Fibroblast of villous mesenchyme (primary cell): ENCODE data around the gene TSPAN33. TPM values are rescaled to one million over a fixed set of nuclear protein-coding genes. Genes with fewer than 3 reads are reported as not detected.
"Not testable (repeated sequence)": the region's sequence is repeated elsewhere in the genome, so short reads cannot be mapped to it uniquely, and the experiment has no call there.

ENCODE experiments used
- DNase-seq: peaks from one replicate; pipeline ENCODE4 v3.0.0-alpha.2; 2010; ENCODE audit warnings: low read depth
- H3K4me3 ChIP-seq: 2 replicates; pipeline ENCODE4 v1.5.1; 2011; ENCODE audit warnings: low read depth, mild to moderate bottlenecking, low read length
- small RNA-seq: library from RNA; depleted of rRNA; stranded (forward); fragments of <200 nt; gene quantifications from one replicate; pipeline ENCODE3, GENCODE V24; 2012
- total RNA-seq: library from RNA; depleted of rRNA; stranded (reverse); fragments of >200 nt; gene quantifications from 2 replicates; pipeline ENCODE4 v1.2.3, GENCODE V29; 2012
- TF ChIP-seq, protein P1 (sequence below): IDR thresholded peaks from 2 replicates; pipeline ENCODE4 v1.5.1; 2012; ENCODE audit warnings: low read depth, mild to moderate bottlenecking, low read length; ENCODE audit not compliant: insufficient read depth

Gene TSPAN33
- total RNA-seq, 1 donor, result 0.43 TPM

DNA sequence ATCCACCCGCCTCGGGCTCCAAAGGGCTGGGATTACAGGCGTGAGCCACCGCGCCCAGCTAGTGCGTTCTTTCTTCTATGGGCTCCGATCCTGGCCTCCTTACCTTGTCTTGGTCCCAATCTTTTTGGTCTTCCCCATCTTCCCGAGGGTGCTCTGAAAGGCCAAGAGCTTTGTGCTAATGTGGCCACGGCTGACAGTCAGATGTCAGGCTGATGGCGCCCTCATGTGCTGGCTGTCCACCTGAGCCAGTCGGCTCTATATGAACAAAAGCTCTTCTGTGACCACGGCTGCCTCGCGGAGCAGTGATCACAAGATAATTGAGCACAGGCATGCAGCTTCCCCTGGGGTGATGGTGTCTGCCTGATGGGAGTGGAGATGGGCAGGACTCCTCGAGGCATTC, 69.3 kb downstream of the TSPAN33 start:
- TF ChIP-seq, protein P1, sequence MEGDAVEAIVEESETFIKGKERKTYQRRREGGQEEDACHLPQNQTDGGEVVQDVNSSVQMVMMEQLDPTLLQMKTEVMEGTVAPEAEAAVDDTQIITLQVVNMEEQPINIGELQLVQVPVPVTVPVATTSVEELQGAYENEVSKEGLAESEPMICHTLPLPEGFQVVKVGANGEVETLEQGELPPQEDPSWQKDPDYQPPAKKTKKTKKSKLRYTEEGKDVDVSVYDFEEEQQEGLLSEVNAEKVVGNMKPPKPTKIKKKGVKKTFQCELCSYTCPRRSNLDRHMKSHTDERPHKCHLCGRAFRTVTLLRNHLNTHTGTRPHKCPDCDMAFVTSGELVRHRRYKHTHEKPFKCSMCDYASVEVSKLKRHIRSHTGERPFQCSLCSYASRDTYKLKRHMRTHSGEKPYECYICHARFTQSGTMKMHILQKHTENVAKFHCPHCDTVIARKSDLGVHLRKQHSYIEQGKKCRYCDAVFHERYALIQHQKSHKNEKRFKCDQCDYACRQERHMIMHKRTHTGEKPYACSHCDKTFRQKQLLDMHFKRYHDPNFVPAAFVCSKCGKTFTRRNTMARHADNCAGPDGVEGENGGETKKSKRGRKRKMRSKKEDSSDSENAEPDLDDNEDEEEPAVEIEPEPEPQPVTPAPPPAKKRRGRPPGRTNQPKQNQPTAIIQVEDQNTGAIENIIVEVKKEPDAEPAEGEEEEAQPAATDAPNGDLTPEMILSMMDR, result no peak
- DNase-seq, result no peak
- no peak overlapping the region for H3K4me3 ChIP-seq

DNA sequence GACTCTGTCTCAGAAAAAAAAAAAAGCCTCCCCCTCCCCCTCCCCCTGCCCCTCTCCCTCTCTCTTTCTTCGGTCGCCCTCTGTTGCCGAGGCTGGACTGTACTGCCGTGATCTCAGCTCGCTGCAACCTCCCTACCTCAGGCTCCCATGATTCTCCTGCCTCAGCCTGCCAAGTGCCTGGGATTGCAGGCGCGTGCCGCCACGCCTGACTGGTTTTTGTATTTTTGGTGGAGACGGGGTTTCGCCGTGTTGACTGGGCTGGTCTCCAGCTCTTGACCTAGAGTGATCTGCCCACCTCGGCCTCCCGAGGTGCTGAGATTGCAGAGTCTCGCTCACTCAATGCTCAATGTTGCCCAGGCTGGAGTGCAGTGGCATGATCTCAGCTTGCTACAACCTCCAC, 71.2 kb downstream of the TSPAN33 start:
- H3K4me3 ChIP-seq, DNase-seq: not testable (repeated sequence)

DNA sequence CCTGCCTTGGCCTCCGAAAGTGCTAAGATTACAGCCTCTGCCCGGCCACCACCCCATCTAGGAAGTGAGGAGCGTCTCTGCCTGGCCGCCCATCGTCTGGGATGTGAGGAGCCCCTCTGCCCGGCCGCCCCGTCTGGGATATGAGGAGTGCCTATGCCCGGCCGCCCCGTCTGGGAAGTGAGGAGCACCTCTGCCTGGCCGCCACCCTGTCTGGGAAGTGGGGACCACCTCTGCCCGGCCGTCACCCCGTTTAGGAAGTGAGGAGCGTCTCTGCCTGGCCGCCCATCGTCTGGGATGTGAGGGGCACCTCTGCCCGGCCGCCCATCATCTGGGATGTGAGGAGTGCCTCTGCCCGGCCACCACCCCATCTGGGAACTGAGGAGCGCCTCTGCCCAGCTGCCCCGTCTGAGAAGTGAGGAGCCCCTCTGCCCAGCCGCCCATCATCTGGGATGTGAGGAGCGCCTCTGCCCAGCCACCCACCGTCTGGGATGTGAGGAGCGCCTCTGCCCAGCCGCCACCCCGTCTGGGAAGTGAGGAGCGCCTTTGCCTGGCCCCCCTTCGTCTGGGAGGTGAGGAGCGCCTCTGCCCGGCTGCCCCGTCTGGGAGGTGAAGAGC, 71.7 kb downstream of the TSPAN33 start:
- DNase-seq, H3K4me3 ChIP-seq: not testable (repeated sequence)

DNA sequence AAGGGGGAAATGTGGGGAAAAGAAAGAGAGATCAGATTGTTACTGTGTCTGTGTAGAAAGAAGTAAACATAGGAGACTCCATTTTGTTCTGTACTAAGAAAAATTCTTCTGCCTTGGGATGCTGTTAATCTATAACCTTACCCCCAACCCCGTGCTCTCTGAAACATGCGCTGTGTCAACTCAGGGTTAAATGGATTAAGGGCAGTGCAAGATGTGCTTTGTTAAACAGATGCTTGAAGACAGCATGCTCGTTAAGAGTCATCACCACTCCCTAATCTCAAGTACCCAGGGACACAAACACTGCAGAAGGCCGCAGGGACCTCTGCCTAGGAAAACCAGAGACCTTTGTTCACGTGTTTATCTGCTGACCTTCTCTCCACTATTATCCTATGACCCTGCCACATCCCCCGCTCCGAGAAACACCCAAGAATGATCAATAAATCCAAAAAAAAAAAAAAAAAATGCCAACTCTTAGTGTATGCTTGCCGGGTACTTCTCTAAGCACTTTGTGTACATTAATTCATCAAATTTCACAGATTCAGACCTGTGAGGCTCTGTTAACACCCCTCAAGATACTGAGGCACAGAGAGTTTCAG, 72.4 kb downstream of the TSPAN33 start:
- DNase-seq, result not testable (repeated sequence)

DNA sequence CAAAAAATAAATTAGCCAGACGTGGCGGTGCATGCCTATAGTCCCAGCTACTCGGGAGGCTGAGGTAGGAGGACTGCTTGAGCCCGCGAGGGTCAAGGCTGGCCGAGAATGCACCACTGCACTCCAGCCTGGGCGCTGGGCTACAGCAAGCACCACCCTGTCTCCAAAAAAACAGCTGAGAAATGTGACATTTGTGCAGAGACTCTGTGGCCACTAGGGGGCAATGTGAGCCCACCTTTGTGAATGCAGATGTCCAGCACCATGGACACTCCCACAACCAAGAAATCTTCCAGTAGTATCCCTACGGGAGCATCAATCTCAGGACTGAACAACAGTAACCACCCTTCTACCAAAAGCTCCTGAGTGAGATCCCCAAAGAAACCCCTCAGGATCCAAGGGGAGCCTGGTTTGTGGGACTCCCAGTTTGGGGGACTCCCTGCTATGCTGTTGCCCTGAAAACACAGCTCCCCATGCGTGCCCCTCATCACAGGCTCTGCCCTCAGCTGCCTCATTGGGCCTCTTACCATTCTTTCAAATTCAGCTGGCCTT, 74.1 kb downstream of the TSPAN33 start:
- H3K4me3 ChIP-seq, result no peak overlapping the region
- DNase-seq, result peak; percentile 79
- TF ChIP-seq, protein P1, result peak; percentile 90

More for the DNA sequence above, 72.4 kb downstream of the TSPAN33 start:
- H3K4me3 ChIP-seq, result not testable (repeated sequence)

DNA sequence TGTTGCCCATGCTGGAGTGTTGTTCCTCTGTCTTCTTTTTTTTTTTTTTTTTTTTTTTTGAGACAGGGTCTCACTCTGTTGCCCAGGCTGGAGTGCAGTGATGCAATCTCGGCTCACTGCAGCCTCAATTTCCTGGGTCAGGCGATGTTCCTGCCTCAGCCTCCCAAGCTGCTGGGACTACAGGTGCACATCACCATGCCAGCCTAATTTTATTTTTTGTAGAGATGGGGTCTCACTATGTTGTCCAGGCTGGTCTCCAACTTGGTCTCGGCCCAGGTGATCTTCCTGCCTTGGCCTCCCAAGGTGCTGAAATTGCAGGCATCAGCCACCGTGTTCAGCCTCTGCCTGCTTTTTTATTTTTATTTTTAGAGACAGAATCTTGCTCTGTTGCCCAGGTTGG, 74.7 kb downstream of the TSPAN33 start:
- DNase-seq, H3K4me3 ChIP-seq: not testable (repeated sequence)

Small RNA genes lying within 50 kb of the gene (small RNA-seq; reads per million reads assigned to genes)
- gene RNY1P11, result 12.4 reads per million, percentile 91 among the genes with 10 or more reads in this experiment

Other genes with a start within 250 kb of the TSPAN33 start
- under 0.01 TPM in 1 of 2 replicates, not detected in the other for gene KCP, start 234.0 kb upstream of the TSPAN33 start, total RNA-seq
- under 0.01 TPM in 1 of 2 replicates, not detected in the other for gene IRF5, start 206.8 kb upstream of the TSPAN33 start, total RNA-seq
- 55.4 and 60.9 TPM in 2 replicates for gene TNPO3, start 89.6 kb upstream of the TSPAN33 start, total RNA-seq
- gene SMO, start 43.9 kb downstream of the TSPAN33 start, total RNA-seq, result 1.3 and 2.3 TPM in 2 replicates
- 6.4 and 8.6 TPM in 2 replicates for gene AHCYL2, start 80.3 kb downstream of the TSPAN33 start, total RNA-seq